ENCODE measurements around the gene C9. TPM values are rescaled to one million over a fixed set of nuclear protein-coding genes. Genes with fewer than 3 reads are reported as not detected.
"Not testable (repeated sequence)": the region's sequence is repeated elsewhere in the genome, so short reads cannot be mapped to it uniquely, and the experiment has no call there.

The C9 gene
- total RNA-seq, 4 donors from 2014 or later, result not detected

DNA sequence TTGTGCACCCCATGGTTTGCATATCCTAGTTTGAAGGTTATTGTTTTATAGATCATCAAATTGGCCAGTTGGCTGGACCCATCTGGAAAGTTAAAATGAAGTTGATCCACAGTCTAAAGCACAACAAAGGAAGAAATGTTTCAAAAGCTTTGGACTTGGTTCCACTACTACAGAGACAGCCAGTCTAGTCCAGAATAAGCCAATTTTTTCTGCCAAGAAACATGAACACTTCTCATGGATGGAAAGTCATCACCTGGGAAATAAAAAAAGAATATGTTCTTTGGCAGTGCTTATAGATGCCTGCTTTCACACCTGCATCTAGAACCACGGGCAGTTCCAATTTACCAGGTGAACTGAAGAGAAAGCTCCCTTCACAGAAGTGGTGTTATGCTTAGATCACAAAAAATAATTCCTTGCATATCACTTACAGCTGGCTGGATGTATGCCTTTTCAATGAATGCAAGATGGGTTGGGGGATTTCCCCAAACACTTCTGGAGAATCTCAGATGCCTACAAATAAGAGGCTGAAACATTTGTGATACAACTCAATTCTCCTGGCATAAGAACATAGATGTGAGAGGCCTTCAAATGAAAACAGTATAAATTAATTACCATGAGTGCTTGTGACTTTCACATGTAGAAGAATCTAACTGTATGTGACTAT lies 26.9 kb downstream of the C9 start:
- H3K4me3 ChIP-seq, result no peak overlapping the region
- no peak overlapping the region for H3K27ac ChIP-seq
- no peaks in the 10 kb centered on the region for H3K27me3 ChIP-seq
- no peaks in the 10 kb centered on the region for H3K4me1 ChIP-seq
- intact Hi-C loops (cut with DNase I; ENCODE audit: low total_unique reads), result no loop called here
- no peaks in the 10 kb centered on the region for H3K36me3 ChIP-seq
- DNase-seq, result no peak
- H3K9me3 ChIP-seq, result no peaks in the 10 kb centered on the region
- TF ChIP-seq POLR2A (IDR thresholded peaks at IDR 0.05) (no peak), CTCF (IDR thresholded peaks at IDR 0.05) (no peak)

DNA sequence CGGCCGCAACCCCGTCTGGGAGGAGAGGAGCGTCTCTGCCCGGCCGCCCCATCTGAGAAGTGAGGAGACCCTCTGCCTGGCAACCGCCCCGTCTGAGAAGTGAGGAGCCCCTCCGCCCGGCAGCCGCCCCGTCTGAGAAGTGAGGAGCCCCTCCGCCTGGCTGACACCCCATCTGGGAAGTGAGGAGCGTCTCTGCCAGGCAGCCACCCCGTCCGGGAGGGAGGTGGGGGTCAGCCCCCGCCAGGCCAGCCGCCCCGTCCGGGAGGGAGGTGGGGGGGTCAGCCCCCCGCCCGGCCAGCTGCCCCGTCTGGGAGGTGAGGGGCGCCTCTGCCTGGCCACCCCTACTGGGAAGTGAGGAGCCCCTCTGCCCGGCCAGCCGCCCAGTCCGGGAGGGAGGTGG lies 30.0 kb downstream of the C9 start:
- H3K4me3 ChIP-seq; H3K9me3 ChIP-seq; H3K27ac ChIP-seq; H3K27me3 ChIP-seq; H3K36me3 ChIP-seq; H3K4me1 ChIP-seq; DNase-seq; intact Hi-C loops (cut with DNase I; ENCODE audit: low total_unique reads): not testable (repeated sequence)

GRCh38 chr5:39333104-39333503 lies 31.2 kb downstream of the C9 start:
- intact Hi-C loops (cut with DNase I; ENCODE audit: low total_unique reads), result no loop called here
- no peak for DNase-seq
- H3K27ac ChIP-seq, result no peak overlapping the region
- no peak for TF ChIP-seq POLR2A (IDR thresholded peaks at IDR 0.05)
- no peak for TF ChIP-seq CTCF (IDR thresholded peaks at IDR 0.05)
- H3K4me1 ChIP-seq, result no peaks in the 10 kb centered on the region
- H3K9me3 ChIP-seq, result no peaks in the 10 kb centered on the region
- H3K27me3 ChIP-seq, result no peaks in the 10 kb centered on the region
- H3K36me3 ChIP-seq, result no peaks in the 10 kb centered on the region
- no peak overlapping the region for H3K4me3 ChIP-seq

- intact Hi-C loops (cut with DNase I; ENCODE audit: low total_unique reads), result no loop called here
- no peak overlapping the region for H3K27ac ChIP-seq
- no peaks in the 10 kb centered on the region for H3K9me3 ChIP-seq
- H3K27me3 ChIP-seq, result no peaks in the 10 kb centered on the region
- no peak for DNase-seq
- no peaks in the 10 kb centered on the region for H3K36me3 ChIP-seq
- no peak overlapping the region for H3K4me3 ChIP-seq
- H3K4me1 ChIP-seq, result no peaks in the 10 kb centered on the region
- no peak for TF ChIP-seq CTCF (IDR thresholded peaks at IDR 0.05)
- no peak for TF ChIP-seq POLR2A (IDR thresholded peaks at IDR 0.05)
These were observed 32.4 kb downstream of the C9 start for GRCh38 chr5:39331861-39332381.

DNA sequence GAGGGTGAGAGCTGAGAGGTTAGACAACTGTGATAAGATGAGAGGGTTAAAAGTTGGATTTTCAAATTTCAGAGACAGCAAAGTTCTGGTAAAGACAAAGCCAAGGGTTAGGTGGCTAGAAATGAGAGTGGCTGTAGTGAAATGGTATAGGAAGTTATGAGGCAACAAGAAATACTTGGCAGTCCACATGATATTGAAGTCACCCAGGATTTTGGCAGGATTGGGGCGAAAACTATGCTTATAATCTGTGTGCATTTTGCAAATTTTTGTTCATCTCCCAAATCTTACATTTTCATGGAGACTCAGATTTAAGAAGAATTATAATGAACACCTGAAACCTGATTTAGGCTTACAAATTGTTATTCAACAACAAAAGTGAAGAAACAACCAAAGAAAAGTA lies 35.6 kb downstream of the C9 start:
- TF ChIP-seq CTCF (IDR thresholded peaks at IDR 0.05) (no peak), POLR2A (IDR thresholded peaks at IDR 0.05) (no peak)
- no peaks in the 10 kb centered on the region for H3K4me1 ChIP-seq
- H3K27me3 ChIP-seq, result no peaks in the 10 kb centered on the region
- no peak for DNase-seq
- H3K9me3 ChIP-seq, result no peaks in the 10 kb centered on the region
- intact Hi-C loops (cut with DNase I; ENCODE audit: low total_unique reads), result no loop called here
- H3K4me3 ChIP-seq, result no peak overlapping the region
- H3K27ac ChIP-seq, result no peak overlapping the region
- H3K36me3 ChIP-seq, result no peaks in the 10 kb centered on the region

- intact Hi-C loops (cut with DNase I; ENCODE audit: low total_unique reads), result no loop called here
- Histone ChIP-seq H3K4me1 (no peaks in the 10 kb centered on the region), H3K27me3 (no peaks in the 10 kb centered on the region), H3K27ac (no peak overlapping the region), H3K4me3 (no peak overlapping the region), H3K9me3 (no peaks in the 10 kb centered on the region), H3K36me3 (no peaks in the 10 kb centered on the region)
- DNase-seq, result no peak
- no peak for TF ChIP-seq POLR2A (IDR thresholded peaks at IDR 0.05)
- TF ChIP-seq CTCF (IDR thresholded peaks at IDR 0.05), result no peak
These were observed 40.8 kb downstream of the C9 start for GRCh38 chr5:39323542-39323941.
